ENCODE data around the gene FAM53A. TPM values are rescaled to one million over a fixed set of nuclear protein-coding genes. Genes with fewer than 3 reads are reported as not detected.

Gene FAM53A
- total RNA-seq, 1 donor from 2014 or later = 3.3 TPM

GRCh38 chr4:1594871-1595788 lies 89.0 kb downstream of the FAM53A start:
- Mint-ChIP-seq H3K36me3 (ENCODE audit: low read depth) (no peaks in the 10 kb centered on the region), H3K4me3 (ENCODE audit: low read depth) (no peak overlapping the region), H3K27ac (no peak overlapping the region), H3K4me1 (ENCODE audit: low read depth) (no peaks in the 10 kb centered on the region), H3K9me3 (peaks cover 12% of the 10 kb centered on the region), H3K27me3 (ENCODE audit: low read depth) (peaks cover 5% of the 10 kb centered on the region)
- intact Hi-C loops (cut with micrococcal nuclease) = no loop called here
- no peak for DNase-seq (ENCODE audit: low spot score)

GRCh38 chr4:1593881-1594345 lies 90.2 kb downstream of the FAM53A start:
- no peaks in the 10 kb centered on the region for H3K4me1 Mint-ChIP-seq (ENCODE audit: low read depth)
- H3K27ac Mint-ChIP-seq = no peak overlapping the region
- intact Hi-C loops (cut with micrococcal nuclease) = no loop called here
- no peaks in the 10 kb centered on the region for H3K36me3 Mint-ChIP-seq (ENCODE audit: low read depth)
- DNase-seq (ENCODE audit: low spot score) = no peak
- peaks cover 22% of the 10 kb centered on the region for H3K9me3 Mint-ChIP-seq
- H3K4me3 Mint-ChIP-seq (ENCODE audit: low read depth) = no peak overlapping the region
- peaks cover 5% of the 10 kb centered on the region for H3K27me3 Mint-ChIP-seq (ENCODE audit: low read depth)

DNA sequence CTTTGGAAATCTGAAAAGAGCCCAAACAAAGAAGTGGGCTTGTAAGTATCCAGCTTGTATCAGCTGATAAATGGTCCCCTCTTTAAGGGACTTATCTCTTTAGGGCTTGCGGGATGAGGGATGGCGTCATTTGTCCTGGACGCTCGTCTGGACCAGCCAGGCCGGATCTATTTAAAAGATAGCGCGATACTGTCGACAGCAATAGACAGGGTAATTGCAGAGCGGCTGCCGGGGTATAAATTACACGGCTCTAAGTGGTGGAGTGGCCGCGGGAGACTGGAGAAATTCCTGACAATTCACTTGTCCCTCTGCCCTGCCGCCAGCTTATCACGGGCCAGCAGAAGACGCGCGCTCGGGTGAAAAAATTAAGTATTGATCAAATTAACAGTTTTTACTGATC lies 90.7 kb downstream of the FAM53A start:
- Mint-ChIP-seq H3K4me3 (ENCODE audit: low read depth) (no peak overlapping the region), H3K27ac (no peak overlapping the region), H3K4me1 (ENCODE audit: low read depth) (no peaks in the 10 kb centered on the region), H3K36me3 (ENCODE audit: low read depth) (no peaks in the 10 kb centered on the region), H3K9me3 (peaks cover 25% of the 10 kb centered on the region), H3K27me3 (ENCODE audit: low read depth) (peaks cover 7% of the 10 kb centered on the region)
- intact Hi-C loops (cut with micrococcal nuclease) = no loop called here
- no peak for DNase-seq (ENCODE audit: low spot score)

GRCh38 chr4:1592709-1593417 lies 91.2 kb downstream of the FAM53A start:
- H3K27me3 Mint-ChIP-seq (ENCODE audit: low read depth) = peaks cover 7% of the 10 kb centered on the region
- intact Hi-C loops (cut with micrococcal nuclease) = no loop called here
- H3K27ac Mint-ChIP-seq = no peak overlapping the region
- H3K4me3 Mint-ChIP-seq (ENCODE audit: low read depth) = no peak overlapping the region
- no peaks in the 10 kb centered on the region for H3K4me1 Mint-ChIP-seq (ENCODE audit: low read depth)
- no peak for DNase-seq (ENCODE audit: low spot score)
- peaks cover 25% of the 10 kb centered on the region for H3K9me3 Mint-ChIP-seq
- H3K36me3 Mint-ChIP-seq (ENCODE audit: low read depth) = no peaks in the 10 kb centered on the region

DNA sequence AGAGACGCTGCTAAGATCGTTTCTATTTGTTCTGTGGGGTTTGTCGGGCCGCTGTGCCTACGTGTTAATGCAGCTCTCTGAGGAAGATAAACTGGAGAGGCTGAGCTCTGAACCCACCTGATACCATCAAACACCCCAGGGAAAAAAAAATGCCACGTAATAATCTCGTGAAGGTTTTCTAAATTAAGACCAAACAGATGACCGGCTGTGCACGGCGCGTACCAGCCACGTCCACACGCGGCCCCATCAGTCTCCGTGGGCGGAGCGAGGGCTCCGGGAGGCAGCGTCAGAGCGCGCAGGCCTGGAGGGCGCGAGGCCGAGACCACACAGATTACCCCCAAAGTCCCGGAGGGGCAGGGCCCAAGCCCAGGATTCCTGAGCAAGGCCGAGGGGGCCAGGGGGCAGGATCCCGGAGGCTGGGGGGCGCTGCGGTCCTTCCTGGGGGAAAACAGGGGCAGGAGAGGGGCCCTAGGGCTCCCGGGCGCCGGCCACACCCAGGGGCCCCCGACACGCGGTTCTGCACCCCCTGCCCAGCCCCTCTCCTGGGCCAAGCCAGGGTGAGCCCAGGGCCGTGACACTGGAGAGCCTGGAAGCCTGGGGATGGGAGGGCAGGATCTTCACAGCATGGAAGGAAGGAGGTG lies 91.9 kb downstream of the FAM53A start:
- H3K4me1 Mint-ChIP-seq (ENCODE audit: low read depth) = no peaks in the 10 kb centered on the region
- peaks cover 7% of the 10 kb centered on the region for H3K27me3 Mint-ChIP-seq (ENCODE audit: low read depth)
- H3K36me3 Mint-ChIP-seq (ENCODE audit: low read depth) = no peaks in the 10 kb centered on the region
- H3K4me3 Mint-ChIP-seq (ENCODE audit: low read depth) = no peak overlapping the region
- H3K27ac Mint-ChIP-seq = no peak overlapping the region
- intact Hi-C loops (cut with micrococcal nuclease) = no loop called here
- peaks cover 25% of the 10 kb centered on the region for H3K9me3 Mint-ChIP-seq
- DNase-seq (ENCODE audit: low spot score) = no peak

- peaks cover 25% of the 10 kb centered on the region for H3K9me3 Mint-ChIP-seq
- H3K36me3 Mint-ChIP-seq (ENCODE audit: low read depth) = no peaks in the 10 kb centered on the region
- no peak overlapping the region for H3K27ac Mint-ChIP-seq
- DNase-seq (ENCODE audit: low spot score) = no peak
- H3K4me3 Mint-ChIP-seq (ENCODE audit: low read depth) = no peak overlapping the region
- intact Hi-C loops (cut with micrococcal nuclease) = no loop called here
- no peaks in the 10 kb centered on the region for H3K4me1 Mint-ChIP-seq (ENCODE audit: low read depth)
- H3K27me3 Mint-ChIP-seq (ENCODE audit: low read depth) = peaks cover 7% of the 10 kb centered on the region
Measured at GRCh38 chr4:1591107-1591506, 93.0 kb downstream of the FAM53A start.

GRCh38 chr4:1590244-1590643 lies 93.9 kb downstream of the FAM53A start:
- Mint-ChIP-seq H3K27ac (no peak overlapping the region), H3K4me3 (ENCODE audit: low read depth) (no peak overlapping the region), H3K9me3 (peaks cover 25% of the 10 kb centered on the region), H3K36me3 (ENCODE audit: low read depth) (no peaks in the 10 kb centered on the region), H3K27me3 (ENCODE audit: low read depth) (peaks cover 7% of the 10 kb centered on the region), H3K4me1 (ENCODE audit: low read depth) (no peaks in the 10 kb centered on the region)
- DNase-seq (ENCODE audit: low spot score) = no peak
- intact Hi-C loops (cut with micrococcal nuclease) = no loop called here

Other genes with a start within 250 kb of the FAM53A start
- 125 and 127 TPM in 2 replicates for gene SLBP, start 28.0 kb upstream of the FAM53A start, total RNA-seq
- gene TMEM129, start 37.0 kb upstream of the FAM53A start, total RNA-seq = 23.5 and 27.1 TPM in 2 replicates
- gene TACC3, start 37.2 kb upstream of the FAM53A start, total RNA-seq = 137 and 141 TPM in 2 replicates
- gene FGFR3, start 109.0 kb upstream of the FAM53A start, total RNA-seq = 0.67 and 0.80 TPM in 2 replicates
- gene LETM1, start 171.8 kb upstream of the FAM53A start, total RNA-seq = 76.6 and 78.6 TPM in 2 replicates
- gene NSD2, start 187.1 kb upstream of the FAM53A start, total RNA-seq = 208 and 214 TPM in 2 replicates

Measured in activated T-helper 2 cell treated with anti-CD3 and anti-CD28 coated beads, Interferon-gamma antibody, Interleukin-2, Interleukin-4, amounts not matched to agents 10 μg/mL and 5 μg/mL and 100 μg/mL, durations not matched to agents 14 hours and 24 hours and 36 hours (primary cell).